Activated B cell treated with CpG ODN at 0.5 μM for 24 hours (primary cell): Measurements from ENCODE around the gene ERCC5. TPM values are rescaled to one million over a fixed set of nuclear protein-coding genes. Genes with fewer than 3 reads are reported as not detected.

ENCODE experiments used
- ATAC-seq: fragments of 200-7000 bp; cut with Tn5 transposase; one replicate; pipeline ENCODE4 v1.10.0; 2021; ENCODE audit warnings: low read depth, mild to moderate bottlenecking, moderate library complexity
- CTCF ChIA-PET: fragments of 350-600 bp; sonication (Branson Sonifier 250); formaldehyde crosslinking; loops from one replicate; lab custom pipeline; 2021; ENCODE audit warnings: antibody characterized with exemption; lab: Charles Lee
- POLR2A ChIA-PET: fragments of 350-600 bp; sonication (Branson Sonifier 250); formaldehyde crosslinking; loops from one replicate; lab custom pipeline; 2021; ENCODE audit warnings: antibody characterized with exemption; lab: Charles Lee
- DNase-seq: peaks from one replicate; pipeline ENCODE4 v3.0.0; 2022
- H3K27ac Mint-ChIP-seq: one replicate; pipeline ENCODE4 v1.8.0; 2020; ENCODE audit warnings: mixed read lengths
- H3K27me3 Mint-ChIP-seq: one replicate; pipeline ENCODE4 v1.8.0; 2021; ENCODE audit warnings: mixed read lengths
- H3K36me3 Mint-ChIP-seq: one replicate; pipeline ENCODE4 v1.8.0; 2021; ENCODE audit warnings: low read depth, mixed read lengths
- H3K4me1 Mint-ChIP-seq: one replicate; pipeline ENCODE4 v1.8.0; 2021; ENCODE audit warnings: mixed read lengths
- H3K4me3 Mint-ChIP-seq: one replicate; pipeline ENCODE4 v1.8.0; 2020; ENCODE audit warnings: mild to moderate bottlenecking, mixed read lengths
- H3K9me3 Mint-ChIP-seq: one replicate; pipeline ENCODE4 v1.8.0; 2020; ENCODE audit warnings: mixed read lengths
- CTCF ChIP-seq: fragments of 200-600 bp; IDR thresholded peaks from one replicate; pipeline ENCODE4 v1.8.0; 2022; ENCODE audit warnings: antibody characterized with exemption, mild to moderate bottlenecking
- intact Hi-C: fragments of 100-400 bp; cut with micrococcal nuclease; formaldehyde crosslinking; loops from one replicate; pipeline ENCODE4 v1.15.1; 2024
- total RNA-seq: library from RNA; stranded (reverse); gene quantifications from 2 replicates; pipeline ENCODE4 v1.2.3, GENCODE V29; 2022

The ERCC5 gene
- total RNA-seq, 1 donor from 2014 or later: 74.3 TPM

GRCh38 chr13:102881819-102882686, 36.2 kb downstream of the ERCC5 start:
- ChIA-PET POLR2A (no interaction called here), CTCF (interaction anchor here (2.3 kb wide), 1 partner anchor 12 kb away, joined by 11 read pairs; no protein-coding TSS in a partner anchor)
- no peak overlapping the region for H3K4me3 Mint-ChIP-seq
- H3K27ac Mint-ChIP-seq: no peak overlapping the region
- peaks cover 20% of the 10 kb centered on the region for H3K36me3 Mint-ChIP-seq
- no peaks in the 10 kb centered on the region for H3K4me1 Mint-ChIP-seq
- no peaks in the 10 kb centered on the region for H3K9me3 Mint-ChIP-seq
- H3K27me3 Mint-ChIP-seq: no peaks in the 10 kb centered on the region
- no peak for TF ChIP-seq CTCF
- intact Hi-C loops: no loop called here
- DNase-seq (no peak), ATAC-seq (no peak)

- intact Hi-C loops: no loop called here
- H3K27ac Mint-ChIP-seq: no peak overlapping the region
- DNase-seq: no peak
- no peak overlapping the region for H3K4me3 Mint-ChIP-seq
- H3K4me1 Mint-ChIP-seq: no peaks in the 10 kb centered on the region
- H3K9me3 Mint-ChIP-seq: no peaks in the 10 kb centered on the region
- TF ChIP-seq CTCF: no peak
- ATAC-seq: no peak
- no peaks in the 10 kb centered on the region for H3K36me3 Mint-ChIP-seq
- CTCF ChIA-PET: no interaction called here
- POLR2A ChIA-PET: no interaction called here
- no peaks in the 10 kb centered on the region for H3K27me3 Mint-ChIP-seq
Observed at GRCh38 chr13:102892503-102892902, 46.7 kb downstream of the ERCC5 start.

GRCh38 chr13:102897371-102898138, 51.7 kb downstream of the ERCC5 start:
- Mint-ChIP-seq H3K36me3 (no peaks in the 10 kb centered on the region), H3K27me3 (no peaks in the 10 kb centered on the region), H3K4me1 (peaks cover 5% of the 10 kb centered on the region), H3K9me3 (no peaks in the 10 kb centered on the region), H3K27ac (no peak overlapping the region), H3K4me3 (no peak overlapping the region)
- DNase-seq: no peak
- ATAC-seq: no peak
- POLR2A ChIA-PET: no interaction called here
- intact Hi-C loops: no loop called here
- no peak for TF ChIP-seq CTCF
- CTCF ChIA-PET: interaction anchor here (0.6 kb wide), 1 partner anchor 10 kb away, joined by 4 read pairs; no protein-coding TSS in a partner anchor

GRCh38 chr13:102900193-102900608, 54.4 kb downstream of the ERCC5 start:
- Mint-ChIP-seq H3K27ac (no peak overlapping the region), H3K4me1 (peaks cover 5% of the 10 kb centered on the region), H3K27me3 (peaks cover 15% of the 10 kb centered on the region), H3K9me3 (no peaks in the 10 kb centered on the region), H3K36me3 (no peaks in the 10 kb centered on the region), H3K4me3 (no peak overlapping the region)
- DNase-seq (no peak), ATAC-seq (no peak)
- ChIA-PET CTCF (no interaction called here), POLR2A (no interaction called here)
- no peak for TF ChIP-seq CTCF
- intact Hi-C loops: no loop called here

- ChIA-PET POLR2A (no interaction called here), CTCF (no interaction called here)
- peaks cover 5% of the 10 kb centered on the region for H3K4me1 Mint-ChIP-seq
- no peaks in the 10 kb centered on the region for H3K36me3 Mint-ChIP-seq
- intact Hi-C loops: no loop called here
- no peak for ATAC-seq
- no peak overlapping the region for H3K4me3 Mint-ChIP-seq
- TF ChIP-seq CTCF: no peak
- DNase-seq: no peak
- no peak overlapping the region for H3K27ac Mint-ChIP-seq
- peaks cover 16% of the 10 kb centered on the region for H3K27me3 Mint-ChIP-seq
- H3K9me3 Mint-ChIP-seq: no peaks in the 10 kb centered on the region
Observed at GRCh38 chr13:102901056-102901455, 55.2 kb downstream of the ERCC5 start.
